MM.1S (cell line): ENCODE results near the gene FYN.

Experiments
- DNase-seq: peaks from one replicate; pipeline ENCODE4 v3.0.0-alpha.2; 2015
- H2AFZ ChIP-seq: fragments of 300-600 bp; sonication (generic); 2 replicates; pipeline ENCODE4 v1.6.0; 2016; ENCODE audit warnings: antibody characterized with exemption, low read length
- H3F3A ChIP-seq: fragments of 300-600 bp; sonication (generic); 2 replicates; pipeline ENCODE4 v1.6.1; 2016; ENCODE audit warnings: mild to moderate bottlenecking, antibody characterized with exemption, low read length, moderate library complexity, mixed read lengths; ENCODE audit not compliant: insufficient read depth
- H3K27ac ChIP-seq: fragments of 300-600 bp; sonication (generic); 2 replicates; pipeline ENCODE4 v1.5.1; 2016; ENCODE audit warnings: mild to moderate bottlenecking, low read length
- H3K27me3 ChIP-seq: fragments of 300-600 bp; sonication (generic); replicated peaks from 2 replicates; pipeline ENCODE4 v1.6.0; 2016; ENCODE audit warnings: low read length; ENCODE audit not compliant: insufficient read depth
- H3K36me3 ChIP-seq: fragments of 300-600 bp; sonication (generic); replicated peaks from 2 replicates; pipeline ENCODE4 v1.6.1; 2016; ENCODE audit warnings: mild to moderate bottlenecking, low read length, mixed read lengths; ENCODE audit not compliant: insufficient read depth
- H3K4me1 ChIP-seq: fragments of 300-600 bp; sonication (generic); 2 replicates; pipeline ENCODE4 v1.6.1; 2016; ENCODE audit warnings: low read length, mixed read lengths
- H3K4me2 ChIP-seq: fragments of 300-600 bp; sonication (generic); 2 replicates; pipeline ENCODE4 v1.6.0; 2016; ENCODE audit warnings: low read depth, low read length
- H3K4me3 ChIP-seq: fragments of 300-600 bp; sonication (generic); 2 replicates; pipeline ENCODE4 v1.5.1; 2016; ENCODE audit warnings: low read length, mixed read lengths
- H3K79me2 ChIP-seq: fragments of 300-600 bp; sonication (generic); 2 replicates; pipeline ENCODE4 v1.6.1; 2016; ENCODE audit warnings: mixed run types, low read length, mixed read lengths
- H3K9ac ChIP-seq: fragments of 300-600 bp; sonication (generic); 2 replicates; pipeline ENCODE4 v1.6.1; 2016; ENCODE audit warnings: low read length, mixed read lengths
- H3K9me2 ChIP-seq: fragments of 300-600 bp; sonication (generic); replicated peaks from 2 replicates; pipeline ENCODE4 v1.6.1; 2016; ENCODE audit warnings: mild to moderate bottlenecking, low read length, mixed read lengths; ENCODE audit not compliant: insufficient read depth
- H3K9me3 ChIP-seq: fragments of 300-600 bp; sonication (generic); replicated peaks from 2 replicates; pipeline ENCODE4 v1.6.1; 2016; ENCODE audit warnings: mild to moderate bottlenecking, low read length, mixed read lengths; ENCODE audit not compliant: insufficient read depth
- H4K20me1 ChIP-seq: fragments of 300-600 bp; sonication (generic); 2 replicates; pipeline ENCODE4 v1.6.1; 2016; ENCODE audit warnings: mild to moderate bottlenecking, low read length, moderate library complexity, mixed read lengths; ENCODE audit not compliant: insufficient read depth
- CTCF ChIP-seq: fragments of 300-600 bp; sonication (generic); IDR thresholded peaks from 2 replicates; pipeline ENCODE4 v1.5.1; 2016; ENCODE audit warnings: antibody characterized with exemption, low read length, mixed read lengths
- EZH2 ChIP-seq: fragments of 300-600 bp; sonication (generic); optimal IDR thresholded peaks from 2 replicates; pipeline ENCODE3; 2017; ENCODE audit warnings: low read depth, mild to moderate bottlenecking, antibody characterized with exemption, low read length, mixed read lengths
- EZH2phosphoT487 ChIP-seq: fragments of 300-600 bp; sonication (generic); IDR thresholded peaks from 2 replicates; pipeline ENCODE4 v1.6.1; 2018; ENCODE audit warnings: antibody characterized with exemption, low read length

The FYN gene

GRCh38 chr6:111792914-111793700 is 80.1 kb downstream of the FYN start:
- Histone ChIP-seq H3K27me3 (no peaks in the 10 kb centered on the region), H3K27ac (no peak overlapping the region), H3F3A (no peaks in the 10 kb centered on the region), H3K79me2 (no peaks in the 10 kb centered on the region), H3K4me1 (0 out of 2 replicates have a peak, but pooled peaks cover 4% of the 10 kb centered on the region), H3K9me2 (no peaks in the 10 kb centered on the region), H3K4me2 (no peak overlapping the region), H4K20me1 (no peaks in the 10 kb centered on the region), H3K4me3 (no peak overlapping the region), H3K9me3 (no peaks in the 10 kb centered on the region), H2AFZ (no peak overlapping the region), H3K36me3 (no peaks in the 10 kb centered on the region), H3K9ac (no peak overlapping the region)
- DNase-seq, result no peak
- TF ChIP-seq CTCF, result no peak
- TF ChIP-seq EZH2phosphoT487, result no peak
- TF ChIP-seq EZH2, result no peak

GRCh38 chr6:111792241-111792640 is 81.0 kb downstream of the FYN start:
- Histone ChIP-seq H3K4me1 (0 out of 2 replicates have a peak, but pooled peaks cover 4% of the 10 kb centered on the region), H3K4me3 (no peak overlapping the region), H3K36me3 (no peaks in the 10 kb centered on the region), H2AFZ (no peak overlapping the region), H3K27me3 (no peaks in the 10 kb centered on the region), H4K20me1 (no peaks in the 10 kb centered on the region), H3K9me2 (no peaks in the 10 kb centered on the region), H3K9ac (no peak overlapping the region), H3K9me3 (no peaks in the 10 kb centered on the region), H3F3A (no peaks in the 10 kb centered on the region), H3K4me2 (no peak overlapping the region), H3K79me2 (no peaks in the 10 kb centered on the region), H3K27ac (no peak overlapping the region)
- DNase-seq, result no peak
- TF ChIP-seq CTCF (no peak), EZH2phosphoT487 (no peak), EZH2 (no peak)

- Histone ChIP-seq H4K20me1 (no peaks in the 10 kb centered on the region), H2AFZ (no peak overlapping the region), H3K36me3 (no peaks in the 10 kb centered on the region), H3K9me3 (no peaks in the 10 kb centered on the region), H3K79me2 (no peaks in the 10 kb centered on the region), H3K4me2 (no peak overlapping the region), H3K9me2 (no peaks in the 10 kb centered on the region), H3K4me3 (no peak overlapping the region), H3F3A (no peaks in the 10 kb centered on the region), H3K27ac (no peak overlapping the region), H3K4me1 (0 out of 2 replicates have a peak, but pooled peaks cover 4% of the 10 kb centered on the region), H3K9ac (no peak overlapping the region), H3K27me3 (no peaks in the 10 kb centered on the region)
- TF ChIP-seq CTCF (no peak), EZH2phosphoT487 (no peak), EZH2 (no peak)
- no peak for DNase-seq
These were observed 81.8 kb downstream of the FYN start for GRCh38 chr6:111791415-111791814.
